Measurements from ENCODE around the gene OR2T4.

GRCh38 chr1:248375446-248375845, 14.0 kb downstream of the OR2T4 start, which contains the start of gene OR2T6:
- TF ChIP-seq EZH2 (IDR thresholded peaks at IDR 0.05; ENCODE audit: low read depth): no peak
- TF ChIP-seq, protein P1, sequence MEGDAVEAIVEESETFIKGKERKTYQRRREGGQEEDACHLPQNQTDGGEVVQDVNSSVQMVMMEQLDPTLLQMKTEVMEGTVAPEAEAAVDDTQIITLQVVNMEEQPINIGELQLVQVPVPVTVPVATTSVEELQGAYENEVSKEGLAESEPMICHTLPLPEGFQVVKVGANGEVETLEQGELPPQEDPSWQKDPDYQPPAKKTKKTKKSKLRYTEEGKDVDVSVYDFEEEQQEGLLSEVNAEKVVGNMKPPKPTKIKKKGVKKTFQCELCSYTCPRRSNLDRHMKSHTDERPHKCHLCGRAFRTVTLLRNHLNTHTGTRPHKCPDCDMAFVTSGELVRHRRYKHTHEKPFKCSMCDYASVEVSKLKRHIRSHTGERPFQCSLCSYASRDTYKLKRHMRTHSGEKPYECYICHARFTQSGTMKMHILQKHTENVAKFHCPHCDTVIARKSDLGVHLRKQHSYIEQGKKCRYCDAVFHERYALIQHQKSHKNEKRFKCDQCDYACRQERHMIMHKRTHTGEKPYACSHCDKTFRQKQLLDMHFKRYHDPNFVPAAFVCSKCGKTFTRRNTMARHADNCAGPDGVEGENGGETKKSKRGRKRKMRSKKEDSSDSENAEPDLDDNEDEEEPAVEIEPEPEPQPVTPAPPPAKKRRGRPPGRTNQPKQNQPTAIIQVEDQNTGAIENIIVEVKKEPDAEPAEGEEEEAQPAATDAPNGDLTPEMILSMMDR (conservative IDR thresholded peaks at IDR 0.05): no peak

All from PC-9 (cell line).